Measurements from ENCODE around the gene PVALEF.

PVALEF gene

GRCh38 chr17:81186203-81186602 is 20.9 kb downstream of the PVALEF start:
- DNase-seq: no peak

GRCh38 chr17:81187120-81187519 is 21.8 kb downstream of the PVALEF start:
- DNase-seq: no peak

DNA sequence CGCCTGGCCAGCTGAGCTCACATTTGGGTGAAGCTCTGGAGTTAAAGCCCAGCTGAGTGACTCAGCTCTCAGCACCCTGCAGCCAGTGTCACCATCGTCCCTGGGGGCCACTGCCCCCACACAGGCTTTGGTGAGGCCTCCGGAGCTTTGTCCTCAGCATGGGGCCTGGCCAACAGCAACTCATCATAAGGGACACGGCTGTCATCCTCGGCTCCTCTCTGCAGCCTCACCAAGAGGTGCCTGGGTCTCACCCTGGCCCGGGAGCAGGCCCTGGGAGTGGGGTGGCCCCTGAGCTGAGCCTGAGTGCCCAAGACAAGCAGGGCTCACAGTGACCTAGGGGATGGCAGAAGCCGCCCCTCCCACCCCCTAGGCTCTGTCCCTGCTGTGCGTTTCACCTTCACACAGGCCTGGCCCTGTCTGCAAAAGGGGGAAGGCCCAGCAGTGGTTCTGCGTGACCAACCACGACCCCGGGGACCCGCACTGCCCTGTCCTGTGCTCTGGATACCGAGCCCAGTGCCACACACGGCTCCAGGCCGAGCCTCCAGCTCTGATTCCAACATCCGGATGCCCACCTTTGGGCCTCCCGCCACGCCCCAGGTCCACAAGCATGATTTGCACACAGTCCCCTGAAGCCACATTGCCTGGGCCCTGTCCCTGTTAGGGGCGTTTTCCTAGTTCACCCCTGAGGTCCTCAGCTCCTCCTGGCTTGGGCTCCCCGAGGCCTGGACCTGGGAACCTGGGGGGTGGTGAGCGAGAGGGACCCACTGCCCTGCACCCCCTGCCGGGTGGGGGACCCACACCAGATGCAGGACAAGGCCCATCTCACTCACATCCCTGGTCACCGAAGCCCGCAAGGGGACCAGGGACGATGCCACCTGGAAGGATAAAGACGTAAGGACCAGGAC is 22.5 kb downstream of the PVALEF start:
- DNase-seq: no peak

DNA sequence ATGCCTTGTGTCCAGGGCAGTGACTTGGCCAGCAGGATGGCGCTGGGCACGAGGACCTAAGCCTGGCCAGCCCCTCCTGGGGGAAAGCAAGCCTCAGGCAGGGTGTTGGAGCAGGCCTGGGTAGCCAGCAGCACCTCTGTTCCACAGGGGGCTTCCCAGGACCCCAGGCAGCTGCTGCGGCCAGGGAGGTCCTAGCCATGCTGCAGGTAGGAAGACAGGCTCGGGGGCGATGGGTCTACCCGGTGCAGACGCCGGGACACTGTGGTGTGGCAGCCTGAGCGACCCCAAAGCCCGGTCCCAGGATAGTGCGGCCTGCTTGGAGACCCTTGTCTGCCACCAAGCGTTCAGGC is 23.2 kb downstream of the PVALEF start:
- DNase-seq: no peak

DNA sequence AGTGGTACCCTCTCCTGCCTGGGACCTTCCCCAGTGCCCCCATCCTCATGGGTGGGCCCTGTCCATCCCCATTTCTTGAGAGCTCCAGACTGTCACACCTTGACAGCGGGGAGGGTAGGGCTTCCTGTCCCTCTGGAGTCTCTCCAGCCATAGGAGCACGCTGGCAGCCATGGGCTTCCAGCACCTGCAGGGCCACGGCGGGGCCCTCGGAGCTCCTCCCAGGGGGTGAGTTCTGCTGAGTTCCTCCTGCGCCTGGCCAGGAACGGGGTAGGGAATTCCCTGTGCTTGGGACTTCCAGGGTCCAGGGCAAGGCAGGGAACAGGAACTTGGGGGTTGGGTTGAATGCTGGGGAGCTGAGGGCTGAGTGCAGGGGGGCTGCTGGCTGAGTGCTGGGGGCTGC is 23.7 kb downstream of the PVALEF start:
- no peak for DNase-seq

DNA sequence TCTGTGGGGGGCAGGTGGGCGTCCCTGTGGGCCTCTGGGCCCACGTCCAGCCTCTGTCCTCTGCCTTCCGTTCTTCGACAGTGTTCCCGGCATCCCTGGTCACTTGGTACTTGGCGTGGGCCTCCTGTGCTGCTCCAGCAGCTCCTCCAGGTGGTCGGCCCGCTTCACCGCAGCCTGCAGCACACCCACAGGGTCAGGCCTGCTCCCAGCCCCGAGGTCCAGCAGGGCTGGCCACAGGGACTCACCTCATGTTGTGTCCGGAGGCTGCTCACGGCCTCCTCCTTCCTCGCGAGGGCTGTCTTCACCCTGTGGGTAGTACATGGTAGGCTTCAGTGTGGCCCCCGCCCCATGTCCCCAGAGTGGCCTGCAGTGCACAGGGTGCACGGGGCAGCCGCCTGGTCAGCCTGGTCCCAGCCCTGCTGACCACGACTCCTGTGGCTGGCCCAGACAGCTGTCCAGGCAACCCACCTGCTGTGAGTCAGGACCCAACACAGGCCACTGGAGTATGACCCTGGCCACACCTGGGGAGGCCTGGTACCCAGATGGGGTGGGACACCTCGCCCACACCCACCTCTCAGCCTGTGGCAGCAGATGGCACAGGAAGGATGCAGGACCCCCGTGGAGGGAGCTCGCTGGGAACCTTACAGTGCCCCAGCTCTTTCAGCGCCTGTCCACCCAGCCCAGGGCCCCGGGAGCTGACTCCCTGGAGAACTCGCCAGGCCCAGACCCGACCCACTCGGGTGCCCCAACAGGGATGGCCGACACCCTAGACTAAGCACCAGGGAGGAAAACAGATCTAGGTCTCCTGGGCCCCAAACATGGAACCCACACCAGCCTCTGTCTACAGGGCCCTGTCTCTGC is 24.6 kb downstream of the PVALEF start:
- DNase-seq: no peak

GRCh38 chr17:81190591-81190990 is 25.3 kb downstream of the PVALEF start:
- DNase-seq: no peak

DNA sequence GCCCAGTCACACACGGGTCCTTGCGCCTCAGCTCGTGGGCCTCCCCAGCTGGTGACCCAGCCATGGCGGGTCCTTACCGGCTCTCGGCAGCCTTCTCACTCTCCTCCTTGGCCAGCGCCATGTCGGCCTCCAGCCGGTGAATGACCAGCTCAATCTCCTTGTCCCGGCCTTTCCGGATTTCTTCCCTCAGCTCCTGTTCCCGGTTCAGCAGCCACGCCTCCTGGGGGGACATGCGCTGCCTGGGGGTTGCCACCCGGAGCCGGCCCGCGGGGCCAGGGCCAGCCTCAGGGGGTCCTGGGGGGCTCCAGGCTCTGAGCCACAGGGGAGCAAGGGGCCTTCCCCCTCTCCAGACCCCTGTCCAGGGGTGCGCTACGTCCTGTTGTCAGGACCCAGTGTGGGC is 25.8 kb downstream of the PVALEF start:
- DNase-seq: no peak

DNA sequence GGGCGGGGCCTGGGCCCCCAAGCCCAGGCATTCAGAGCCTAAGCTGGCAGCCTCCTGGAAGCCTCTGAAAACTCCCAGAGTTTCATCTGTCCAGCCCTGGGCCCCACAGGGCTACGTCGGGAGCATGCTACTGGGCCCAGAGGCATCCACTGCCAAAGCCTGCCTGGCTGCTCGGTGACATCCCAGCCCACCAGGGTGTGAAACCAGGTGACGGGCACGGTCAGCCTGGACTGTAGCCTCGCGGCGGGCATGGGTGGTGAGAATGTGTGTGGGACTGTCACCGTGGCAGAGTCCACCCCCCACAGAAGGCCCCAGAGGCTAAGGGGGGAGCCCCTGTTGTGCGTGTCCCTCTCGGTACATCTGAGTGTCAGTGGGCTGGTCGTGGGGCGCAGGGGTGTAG is 26.3 kb downstream of the PVALEF start:
- no peak for DNase-seq

GRCh38 chr17:81192386-81193050 is 27.2 kb downstream of the PVALEF start:
- no peak for DNase-seq

GRCh38 chr17:81193051-81193410 is 27.7 kb downstream of the PVALEF start:
- DNase-seq: no peak

- no peak for DNase-seq
These were observed 28.3 kb downstream of the PVALEF start for GRCh38 chr17:81193470-81194224.

DNA sequence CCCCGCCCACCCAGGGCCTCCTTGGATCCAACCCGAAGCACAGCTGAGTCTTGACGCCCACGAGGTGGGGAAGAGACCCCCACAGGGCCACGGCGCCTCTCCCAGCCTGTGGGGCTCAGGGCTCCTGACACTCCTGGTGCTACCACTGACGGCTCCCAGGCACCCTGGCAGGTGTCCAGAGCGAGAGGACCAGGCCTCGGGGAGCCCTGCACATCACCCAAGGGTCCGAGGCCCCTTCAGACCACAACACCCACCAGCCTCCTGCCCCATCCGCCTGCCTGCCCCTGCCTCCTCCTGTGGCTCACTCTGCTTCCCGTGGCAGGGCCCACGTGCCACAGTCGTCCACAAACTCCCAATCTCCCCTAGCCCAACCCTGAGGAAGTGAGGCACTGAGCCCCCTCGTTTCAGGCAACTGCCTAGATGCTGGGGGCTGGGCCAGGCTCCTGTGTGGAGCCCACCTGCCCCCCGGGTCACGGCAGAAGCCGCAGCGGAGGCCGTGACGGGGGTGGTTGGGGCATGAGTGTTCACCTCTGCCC is 29.0 kb downstream of the PVALEF start:
- no peak for DNase-seq

DNA sequence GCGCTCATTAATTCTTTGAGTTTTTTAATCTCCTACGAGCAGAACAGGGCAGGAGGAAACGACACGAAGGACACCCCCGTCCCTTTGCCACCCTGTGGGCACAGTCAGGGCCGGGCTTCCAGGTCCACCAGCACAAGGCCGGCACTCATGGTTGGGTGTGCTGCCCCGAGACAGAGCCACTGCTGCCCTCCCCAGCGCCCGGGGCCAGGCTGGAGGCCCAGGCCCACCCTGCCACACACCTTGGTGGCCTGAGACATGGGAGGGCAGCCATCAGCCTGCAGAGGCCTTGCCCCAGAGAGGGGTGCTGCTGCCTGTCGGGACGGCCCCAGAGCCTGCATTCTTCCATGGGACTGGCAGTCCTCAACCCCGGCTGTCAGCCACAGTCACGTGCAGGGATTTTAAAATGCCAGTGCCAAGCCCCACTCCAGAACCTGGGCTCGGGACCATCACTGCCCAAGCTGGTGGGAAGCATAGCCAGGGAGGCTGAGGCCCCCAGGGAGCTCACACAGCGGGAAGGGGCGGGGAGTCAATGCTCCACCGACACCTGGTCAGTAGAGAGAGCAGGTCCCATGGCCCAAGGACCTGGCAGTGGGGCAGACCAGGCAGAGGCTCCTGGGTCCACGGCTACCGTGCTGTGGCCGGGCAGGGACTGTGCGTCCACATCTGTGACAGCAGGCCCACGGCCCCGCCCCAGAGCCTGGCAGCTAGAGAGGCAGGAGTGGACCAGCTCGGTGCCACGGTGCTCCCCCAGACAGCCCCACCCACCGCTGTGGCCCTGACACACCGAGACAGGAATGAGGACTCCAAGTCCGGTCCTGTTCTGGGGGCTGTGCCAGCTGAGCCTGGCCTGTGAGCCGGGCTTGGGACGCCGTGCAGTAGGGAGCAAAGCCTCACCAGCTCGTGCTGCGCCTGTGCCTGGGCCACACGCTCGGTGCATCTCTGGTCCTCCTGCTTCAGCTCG is 29.9 kb downstream of the PVALEF start:
- no peak for DNase-seq

- DNase-seq: no peak
These were observed 30.7 kb downstream of the PVALEF start for GRCh38 chr17:81195941-81196495.

DNA sequence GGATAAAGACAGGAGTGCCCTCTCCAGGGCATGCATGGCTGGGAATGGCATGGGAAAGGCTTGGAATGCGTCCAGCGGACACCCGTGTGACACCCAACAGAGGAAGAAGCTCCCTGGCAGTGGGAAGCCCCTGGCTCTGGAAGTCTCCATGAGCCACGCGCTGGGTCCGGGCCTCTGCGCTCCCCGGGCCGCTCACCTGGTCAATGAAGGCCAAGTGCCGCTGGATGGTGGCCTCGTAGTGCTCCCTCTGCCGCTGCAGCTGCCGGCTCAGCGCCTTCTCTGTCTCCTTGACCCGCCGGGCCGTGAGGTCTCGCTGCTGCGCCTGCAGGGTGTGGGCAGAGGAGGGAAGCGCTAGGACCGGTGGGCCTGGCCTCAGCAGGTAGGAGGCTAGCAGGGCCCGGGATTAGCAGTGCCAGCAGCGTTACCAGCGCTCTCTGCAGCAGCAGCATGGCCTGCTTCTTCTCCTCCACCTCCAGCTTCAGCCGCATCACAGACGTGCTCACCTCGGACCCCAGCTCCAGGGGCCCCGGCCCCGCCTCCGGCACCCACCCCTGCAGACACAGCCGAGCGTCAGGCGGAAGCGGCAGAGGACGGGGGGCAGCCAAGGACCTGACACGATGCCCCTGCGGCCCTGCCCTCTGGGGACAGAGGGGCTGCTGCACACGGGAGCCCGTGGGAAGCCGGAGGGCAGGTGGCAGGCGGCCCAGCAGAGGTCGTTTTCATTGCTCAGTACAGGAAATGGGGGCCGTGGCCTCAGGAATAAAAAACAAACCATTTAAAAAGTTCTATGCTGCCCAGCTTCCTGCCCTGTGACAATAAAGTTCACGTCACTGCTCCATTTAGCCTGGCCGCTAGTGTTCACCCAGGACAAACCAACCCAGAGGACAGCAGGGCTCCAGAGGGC is 31.4 kb downstream of the PVALEF start:
- DNase-seq: no peak

GRCh38 chr17:81197409-81197795 is 32.1 kb downstream of the PVALEF start:
- DNase-seq: no peak

DNA sequence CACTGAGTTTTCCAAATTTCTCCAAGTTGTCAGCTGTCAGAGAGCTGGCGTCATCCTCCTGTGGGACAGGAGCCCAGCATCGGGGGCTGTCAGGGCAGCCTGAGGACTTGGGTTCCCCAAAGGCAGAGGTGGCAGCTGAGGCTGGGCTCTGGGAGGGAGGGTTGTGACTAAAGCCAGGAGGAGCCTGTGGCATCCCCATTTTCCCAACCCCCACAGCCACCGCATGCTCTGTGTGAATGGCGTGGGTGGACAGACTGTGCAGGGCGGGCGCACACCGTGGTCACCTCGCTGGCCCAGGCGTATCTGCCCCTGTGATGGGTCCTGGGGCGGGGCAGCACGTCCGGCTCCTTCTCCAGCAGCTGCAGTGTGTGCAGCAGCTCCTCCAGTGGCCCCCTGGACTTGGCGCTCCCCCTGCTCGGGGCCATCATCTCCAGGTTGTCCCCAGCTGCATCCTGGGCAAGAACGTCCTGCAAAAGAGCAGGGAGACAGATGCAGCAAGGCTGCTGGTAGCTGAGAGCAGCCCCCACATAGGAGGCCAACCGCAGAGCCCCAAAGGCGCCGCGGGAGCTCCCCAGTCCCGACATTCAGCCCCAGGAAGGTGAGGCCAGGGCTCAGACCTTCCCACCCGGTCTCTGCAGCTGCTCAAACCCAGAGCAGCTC is 32.7 kb downstream of the PVALEF start:
- DNase-seq: no peak

DNA sequence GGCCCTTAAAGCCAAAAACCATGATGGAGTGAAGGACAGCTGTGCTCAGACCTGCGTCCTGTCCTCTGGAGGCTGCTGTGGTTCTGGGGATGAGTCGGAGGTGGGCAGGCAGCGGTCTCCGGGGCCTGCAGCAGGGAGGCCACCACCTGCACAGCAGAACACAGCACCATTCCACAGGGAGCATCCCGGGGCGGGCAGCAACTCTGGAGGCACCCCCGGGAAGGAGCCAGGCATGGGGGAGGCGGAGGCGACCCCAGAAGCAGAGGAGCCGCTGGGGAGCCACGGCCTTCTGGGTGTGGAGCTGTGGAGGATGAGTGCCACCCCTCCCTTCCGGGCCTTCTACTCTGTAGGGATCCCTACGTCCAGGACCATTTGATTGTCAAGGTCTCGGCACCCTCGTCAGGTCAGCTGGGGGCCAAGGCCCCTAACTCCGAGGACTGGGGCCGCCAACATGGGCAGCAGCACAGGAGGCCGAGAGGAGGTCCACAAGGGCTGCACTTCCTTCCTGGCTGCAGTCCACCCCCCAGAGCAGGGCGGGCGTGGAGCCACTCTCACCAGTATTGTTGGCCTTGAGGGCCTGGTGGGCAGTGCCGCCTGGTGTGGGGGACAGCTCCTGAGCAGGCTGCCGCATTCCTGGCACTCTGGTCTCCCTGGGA is 33.6 kb downstream of the PVALEF start:
- DNase-seq: no peak
